Neuronal stem cell (in vitro differentiated cells): ENCODE measurements around the gene CH25H.
"Not testable (repeated sequence)": the region's sequence is repeated elsewhere in the genome, so short reads cannot be mapped to it uniquely, and the experiment has no call there.

Experiments
- DNase-seq: peaks from one replicate; pipeline ENCODE4 v3.0.0-alpha.2; 2013; ENCODE audit warnings: low spot score
- H2AFZ ChIP-seq: one replicate; pipeline ENCODE4 v1.6.1; 2013; ENCODE audit warnings: mild to moderate bottlenecking, low read length, inconsistent platforms
- H2AK5ac ChIP-seq: 2 replicates; pipeline ENCODE4 v1.6.1; 2013; ENCODE audit warnings: low read depth, mild to moderate bottlenecking, inconsistent platforms, low read length, moderate library complexity, mixed read lengths
- H2BK120ac ChIP-seq: 2 replicates; pipeline ENCODE4 v1.6.1; 2013; ENCODE audit warnings: low read depth, mild to moderate bottlenecking, inconsistent platforms, low read length, moderate library complexity, mixed read lengths
- H2BK12ac ChIP-seq: one replicate; pipeline ENCODE4 v1.6.1; 2013; ENCODE audit warnings: low read length, inconsistent platforms
- H2BK15ac ChIP-seq: 2 replicates; pipeline ENCODE4 v1.6.1; 2013; ENCODE audit warnings: mild to moderate bottlenecking, low read length, inconsistent platforms, mixed read lengths
- H2BK5ac ChIP-seq: one replicate; pipeline ENCODE4 v1.6.1; 2013; ENCODE audit warnings: inconsistent platforms, mild to moderate bottlenecking, low read length, moderate library complexity
- H3K14ac ChIP-seq: one replicate; pipeline ENCODE4 v1.6.1; 2013; ENCODE audit warnings: low read length, inconsistent platforms
- H3K18ac ChIP-seq: 2 replicates; pipeline ENCODE4 v1.6.1; 2013; ENCODE audit warnings: low read length, inconsistent platforms
- H3K23ac ChIP-seq: 2 replicates; pipeline ENCODE4 v1.6.1; 2013; ENCODE audit warnings: low read depth, mild to moderate bottlenecking, mixed read lengths, low read length, inconsistent platforms; ENCODE audit not compliant: poor library complexity
- H3K27ac ChIP-seq: replicated peaks from 3 replicates; pipeline ENCODE4 v1.5.1; 2013; ENCODE audit warnings: low read length, inconsistent platforms
- H3K27me3 ChIP-seq, 3 experiments: 2 replicates each; pipeline ENCODE4 v1.6.1; 2013; ENCODE audit warnings: low read length in 3 of 3, mild to moderate bottlenecking in 2 of 3, inconsistent platforms in 1 of 3, low read depth in 1 of 3, mixed read lengths in 1 of 3, moderate library complexity in 1 of 3; ENCODE audit not compliant: control insufficient read depth in 3 of 3, insufficient read depth in 3 of 3
- H3K36me3 ChIP-seq, 2 donors: replicated peaks in 1 of 2; 2 replicates each; pipeline ENCODE4 v1.6.1; 2013; ENCODE audit warnings: low read length in 2 of 2; ENCODE audit not compliant: control insufficient read depth in 2 of 2, insufficient read depth in 2 of 2
- H3K4ac ChIP-seq: 2 replicates; pipeline ENCODE4 v1.6.1; 2013; ENCODE audit warnings: inconsistent platforms, mild to moderate bottlenecking, low read length, moderate library complexity
- H3K4me1 ChIP-seq, 2 donors: 1 replicate in 1 of 2; 2 replicates in 1 of 2; pipeline ENCODE4 v1.6.1; 2013; ENCODE audit warnings: low read length in 2 of 2, low read depth in 1 of 2; ENCODE audit not compliant: control insufficient read depth in 2 of 2, insufficient read depth in 1 of 2
- H3K4me2 ChIP-seq: one replicate; pipeline ENCODE4 v1.6.1; 2013; ENCODE audit warnings: mild to moderate bottlenecking, low read length, inconsistent platforms; ENCODE audit not compliant: insufficient read depth, poor library complexity, severe bottlenecking
- H3K4me3 ChIP-seq, 2 donors: 2 replicates each; pipeline ENCODE4 v1.5.1; 2013; ENCODE audit warnings: low read length in 2 of 2, mild to moderate bottlenecking in 2 of 2, inconsistent platforms in 1 of 2, moderate library complexity in 1 of 2
- H3K79me1 ChIP-seq: one replicate; pipeline ENCODE4 v1.6.1; 2013; ENCODE audit warnings: low read depth, mild to moderate bottlenecking, inconsistent platforms, low read length, moderate library complexity
- H3K9ac ChIP-seq: one replicate; pipeline ENCODE4 v1.6.1; 2013; ENCODE audit warnings: mild to moderate bottlenecking, low read depth, low read length, inconsistent platforms; ENCODE audit not compliant: poor library complexity
- H3K9me3 ChIP-seq, 2 donors: replicated peaks in 1 of 2; 2 replicates each; pipeline versions ENCODE3 to v1.6.1; 2013; ENCODE audit warnings: low read length in 2 of 2, mild to moderate bottlenecking in 2 of 2, inconsistent platforms in 1 of 2, low read depth in 1 of 2, mixed read lengths in 1 of 2, moderate library complexity in 1 of 2; ENCODE audit not compliant: control insufficient read depth in 2 of 2, insufficient read depth in 1 of 2
- H4K8ac ChIP-seq: one replicate; pipeline ENCODE4 v1.6.1; 2013; ENCODE audit warnings: low read depth, mild to moderate bottlenecking, inconsistent platforms, low read length, moderate library complexity
- H4K91ac ChIP-seq: one replicate; pipeline ENCODE4 v1.6.1; 2013; ENCODE audit warnings: low read length, low read depth, mild to moderate bottlenecking, inconsistent platforms; ENCODE audit not compliant: poor library complexity
- WGBS, 2 donors: extraction: QIAGEN DNeasy Blood & Tissue Kit; methylation state at CpG; one replicate each; pipeline ENCODE4 v1.1.7; 2013; ENCODE audit warnings: missing lambda C conversion rate in 2 of 2, mixed read lengths in 1 of 2; ENCODE audit not compliant: insufficient read length in 2 of 2, insufficient replicate concordance in 1 of 2; ENCODE audit errors: extremely low coverage in 2 of 2; 5-methylcytosine and 5-hydroxymethylcytosine counted together

CH25H gene

GRCh38 chr10:89247623-89248022 lies 40.5 kb upstream of the CH25H start:
- H3K4me1 ChIP-seq, H3K4ac ChIP-seq, H3K23ac ChIP-seq, DNase-seq, H3K36me3 ChIP-seq, H3K18ac ChIP-seq, H2BK12ac ChIP-seq, H3K27ac ChIP-seq, H2BK5ac ChIP-seq, H3K4me3 ChIP-seq, H3K27me3 ChIP-seq, H3K4me2 ChIP-seq, H2BK15ac ChIP-seq, H3K14ac ChIP-seq, H4K91ac ChIP-seq, H4K8ac ChIP-seq, H3K9me3 ChIP-seq, H2BK120ac ChIP-seq, H3K79me1 ChIP-seq, H2AK5ac ChIP-seq, H3K9ac ChIP-seq, H2AFZ ChIP-seq: not testable (repeated sequence)
- whole genome bisulfite sequencing, 2 donors = no CpG with 5 or more reads among the region's 2 CpGs

GRCh38 chr10:89245802-89246201 lies 38.7 kb upstream of the CH25H start:
- H2BK12ac ChIP-seq = no peak overlapping the region

DNA sequence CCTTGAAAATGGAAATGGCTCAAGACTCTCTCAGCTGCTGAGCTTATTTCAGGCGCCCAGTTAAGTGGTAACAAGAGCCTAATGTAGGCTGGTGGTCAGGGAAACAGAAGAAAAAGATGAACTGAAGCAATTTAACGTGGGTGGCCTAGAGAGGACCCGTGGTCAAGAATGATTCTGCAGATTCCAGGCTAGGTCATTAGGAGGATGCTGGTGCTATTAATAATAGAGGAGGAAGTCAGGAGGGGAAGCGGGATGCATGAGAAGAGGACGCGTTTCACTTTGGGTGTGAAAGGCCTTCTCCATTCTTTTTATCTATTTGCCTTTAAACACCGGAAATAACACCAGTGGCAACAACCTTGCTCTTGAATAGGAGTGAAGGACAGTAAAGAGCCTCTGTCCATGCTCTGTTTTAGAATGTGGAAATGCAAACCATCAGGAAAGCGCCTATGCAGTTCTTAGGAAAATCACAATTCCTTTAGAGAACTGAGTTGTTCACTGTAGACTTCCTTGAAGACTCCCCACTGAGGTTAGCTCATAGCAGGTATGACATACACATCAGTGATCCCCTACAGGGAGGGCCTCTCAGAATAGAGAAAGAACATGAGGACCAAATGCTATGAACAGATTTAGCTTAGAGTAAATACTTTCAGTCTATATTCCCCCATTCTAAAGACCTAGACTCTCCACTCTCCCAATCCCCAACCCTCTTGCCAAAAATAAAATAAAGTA lies 35.9 kb upstream of the CH25H start:
- no peak overlapping the region for H2BK12ac ChIP-seq
- no peak overlapping the region for H3K27ac ChIP-seq
- H3K4me1 ChIP-seq = peaks cover 4 to 7% of the 10 kb centered on the region in 2 donors
- H3K4me2 ChIP-seq = no peak overlapping the region
- no CpG with 5 or more reads among the region's 8 CpGs for WGBS, 2 donors
- H3K14ac ChIP-seq = no peak overlapping the region
- H2BK5ac ChIP-seq = no peak overlapping the region
- H4K91ac ChIP-seq = no peak overlapping the region
- no peak overlapping the region for H3K18ac ChIP-seq
- no peak overlapping the region for H3K4me3 ChIP-seq
- H2BK15ac ChIP-seq = no peak overlapping the region
- H3K9ac ChIP-seq = no peak overlapping the region
- H3K79me1 ChIP-seq = no peaks in the 10 kb centered on the region
- no peak overlapping the region for H3K4ac ChIP-seq
- H2BK120ac ChIP-seq = no peak overlapping the region
- no peaks in the 10 kb centered on the region for H3K27me3 ChIP-seq
- no peak overlapping the region for H2AK5ac ChIP-seq
- H4K8ac ChIP-seq = no peak overlapping the region
- H3K23ac ChIP-seq = no peak overlapping the region
- no peak overlapping the region for H2AFZ ChIP-seq
- no peaks in the 10 kb centered on the region for H3K9me3 ChIP-seq
- no peak for DNase-seq
- H3K36me3 ChIP-seq = peaks cover 0 to 1% of the 10 kb centered on the region in 2 donors

More at GRCh38 chr10:89245802-89246201, 38.7 kb upstream of the CH25H start:
- Histone ChIP-seq H2AFZ (no peak overlapping the region), H4K91ac (no peak overlapping the region), H3K79me1 (no peaks in the 10 kb centered on the region), H3K4me2 (no peak overlapping the region), H3K36me3 (no peaks in the 10 kb centered on the region), H3K14ac (no peak overlapping the region), H3K9ac (no peak overlapping the region), H2BK15ac (no peak overlapping the region), H3K9me3 (no peaks in the 10 kb centered on the region), H3K4me3 (no peak overlapping the region), H3K23ac (no peak overlapping the region), H2BK120ac (no peak overlapping the region), H2BK5ac (no peak overlapping the region), H4K8ac (no peak overlapping the region), H3K27ac (no peak overlapping the region), H3K4ac (no peak overlapping the region), H3K4me1 (peaks cover 4 to 7% of the 10 kb centered on the region in 2 donors), H3K18ac (no peak overlapping the region), H3K27me3 (no peaks in the 10 kb centered on the region), H2AK5ac (no peak overlapping the region)
- DNase-seq = no peak
- WGBS, 2 donors = no CpG with 5 or more reads among the region's 4 CpGs

DNA sequence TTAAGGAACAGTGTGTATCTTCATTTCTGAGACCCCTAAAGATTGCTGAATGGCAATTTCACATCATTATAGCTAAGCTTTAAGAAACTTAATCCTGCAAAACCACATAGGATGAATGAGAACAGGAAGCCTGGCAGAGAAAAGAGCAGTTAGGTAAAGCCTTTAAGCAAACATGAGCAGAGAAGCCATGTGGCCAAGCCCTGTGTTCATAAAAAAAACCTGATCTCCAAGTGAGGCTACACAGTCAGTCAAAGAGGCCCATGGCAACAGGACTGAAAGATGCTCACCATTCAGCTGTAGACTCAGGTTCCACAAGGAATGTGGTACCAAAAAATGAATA lies 35.2 kb upstream of the CH25H start:
- H3K23ac ChIP-seq = no peak overlapping the region
- no peak overlapping the region for H3K4me3 ChIP-seq
- no peak overlapping the region for H2BK15ac ChIP-seq
- no peak overlapping the region for H2AFZ ChIP-seq
- DNase-seq = no peak
- no peak overlapping the region for H4K91ac ChIP-seq
- H3K4me1 ChIP-seq = peaks cover 4 to 7% of the 10 kb centered on the region in 2 donors
- H2BK120ac ChIP-seq = no peak overlapping the region
- no peak overlapping the region for H3K18ac ChIP-seq
- H3K14ac ChIP-seq = no peak overlapping the region
- no peaks in the 10 kb centered on the region for H3K79me1 ChIP-seq
- H3K36me3 ChIP-seq = peaks cover 0 to 1% of the 10 kb centered on the region in 2 donors
- no peak overlapping the region for H3K4me2 ChIP-seq
- no peak overlapping the region for H2BK12ac ChIP-seq
- H3K4ac ChIP-seq = no peak overlapping the region
- no peak overlapping the region for H4K8ac ChIP-seq
- no peaks in the 10 kb centered on the region for H3K9me3 ChIP-seq
- H3K9ac ChIP-seq = no peak overlapping the region
- no peaks in the 10 kb centered on the region for H3K27me3 ChIP-seq
- no peak overlapping the region for H2BK5ac ChIP-seq
- H3K27ac ChIP-seq = no peak overlapping the region
- H2AK5ac ChIP-seq = no peak overlapping the region
